K562 (cell line): ENCODE results near the gene HSD17B1. TPM values are rescaled to one million over a fixed set of nuclear protein-coding genes. Genes with fewer than 3 reads are reported as not detected.

Experiments
- BRD9 ChIP-seq: fragments of 450-650 bp; IDR thresholded peaks from 2 replicates; pipeline ENCODE4 v1.6.1; 2018; ENCODE audit warnings: low read depth; ENCODE audit not compliant: partially characterized antibody
- MEIS2 ChIP-seq: fragments of 450-650 bp; IDR thresholded peaks from 2 replicates; pipeline ENCODE4 v1.6.1; 2014; ENCODE audit warnings: mild to moderate bottlenecking; ENCODE audit not compliant: partially characterized antibody
- MTA3 ChIP-seq: fragments of 450-650 bp; formaldehyde crosslinking; IDR thresholded peaks from 2 replicates; pipeline ENCODE4 v1.6.1; 2017; ENCODE audit warnings: mild to moderate bottlenecking, borderline replicate concordance
- polyA plus RNA-seq, 8 experiments: library from polyadenylated mRNA; depleted of rRNA in 4 of 8; stranded (reverse) in 5 of 8; unstranded in 3 of 8; fragments of >200 nt; fragmentation: Nextera tagmentation in 2 of 8; fragmentation: Illumina TruSeq in 1 of 8; extraction: Ambion mirVana in 2 of 8; extraction: Trizol in 1 of 8; gene quantifications; 2 replicates each; pipeline versions ENCODE4 v1.2.1 to v1.2.3, GENCODE V29; 2011 to 2014; ENCODE audit warnings: inconsistent platforms in 1 of 8, missing spikeins in 1 of 8
- total RNA-seq, 7 experiments: library from RNA; depleted of rRNA in 6 of 7; stranded (reverse); fragments of >200 nt in 6 of 7; fragmentation: Illumina TruSeq in 2 of 7; extraction: Trizol in 2 of 7; gene quantifications; 2 replicates each; pipeline versions ENCODE4 v1.2.1 to v1.2.3, GENCODE V29; 2011 to 2021; ENCODE audit warnings: low replicate concordance in 1 of 7
- TF ChIP-seq, protein P1 (sequence below): fragments of 450-650 bp; IDR thresholded peaks from 2 replicates; pipeline ENCODE4 v1.6.1; 2018; ENCODE audit not compliant: partially characterized antibody
- TF ChIP-seq, protein P2 (sequence below): fragments of 450-650 bp; IDR thresholded peaks from 2 replicates; pipeline ENCODE4 v1.6.1; 2016; ENCODE audit warnings: mild to moderate bottlenecking, moderate library complexity
- TF ChIP-seq, protein P3 (sequence below): sonication (generic); formaldehyde crosslinking; IDR thresholded peaks from 2 replicates; pipeline ENCODE4 v1.8.0; 2023; ENCODE audit warnings: mild to moderate bottlenecking, missing genetic modification reagents

The HSD17B1 gene
- total and polyA plus RNA-seq, 9 of the 15 experiments (the other 6 are each of a cell fraction or from before 2014, with no cell fraction given) = 0.55 to 21.1 (median 3.6) TPM

DNA sequence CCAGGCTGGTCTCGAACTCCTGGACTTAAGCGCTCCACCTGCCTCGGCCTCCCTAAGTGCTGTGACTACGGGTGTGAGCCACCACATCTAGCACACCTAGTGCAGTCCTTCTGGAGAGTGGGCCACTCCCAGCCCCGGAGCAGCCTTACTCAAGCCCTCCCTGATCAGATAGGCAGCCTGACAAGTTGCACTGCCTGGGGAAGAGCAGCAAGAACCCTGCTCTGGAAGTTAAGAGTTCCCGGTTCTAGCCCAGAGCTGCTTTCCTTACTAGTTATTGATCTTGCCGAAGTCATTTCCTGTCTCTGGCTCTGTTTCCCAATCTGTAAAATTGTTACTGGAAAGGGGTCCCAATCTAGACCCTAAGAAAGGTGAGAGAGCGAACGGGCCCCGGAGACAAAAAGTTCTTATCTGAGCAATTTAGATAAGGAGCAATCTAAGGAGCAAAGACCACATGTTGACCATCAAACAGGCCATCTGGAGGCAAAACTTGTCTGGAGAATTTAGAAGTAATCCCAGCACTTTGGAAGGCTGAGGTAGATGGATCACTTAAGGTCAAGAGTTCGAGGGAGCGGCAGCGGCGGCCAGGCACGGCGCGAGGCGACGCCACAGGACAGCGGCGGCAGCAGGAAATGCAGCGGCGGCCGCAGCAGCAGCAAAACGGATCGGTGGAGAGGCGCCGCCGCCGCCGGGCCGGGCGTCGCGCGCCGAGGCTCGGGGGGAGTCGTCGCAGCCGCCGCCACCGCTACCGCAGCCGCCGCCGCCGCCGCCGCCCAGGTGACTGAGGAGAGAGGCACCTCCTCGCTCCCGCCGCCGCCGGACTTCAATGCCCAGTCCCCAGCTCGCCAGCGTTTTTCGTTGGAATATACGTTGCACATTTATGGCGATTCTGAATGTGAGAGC, 21.0 kb upstream of the HSD17B1 start (continued):
- TF ChIP-seq, protein P1, sequence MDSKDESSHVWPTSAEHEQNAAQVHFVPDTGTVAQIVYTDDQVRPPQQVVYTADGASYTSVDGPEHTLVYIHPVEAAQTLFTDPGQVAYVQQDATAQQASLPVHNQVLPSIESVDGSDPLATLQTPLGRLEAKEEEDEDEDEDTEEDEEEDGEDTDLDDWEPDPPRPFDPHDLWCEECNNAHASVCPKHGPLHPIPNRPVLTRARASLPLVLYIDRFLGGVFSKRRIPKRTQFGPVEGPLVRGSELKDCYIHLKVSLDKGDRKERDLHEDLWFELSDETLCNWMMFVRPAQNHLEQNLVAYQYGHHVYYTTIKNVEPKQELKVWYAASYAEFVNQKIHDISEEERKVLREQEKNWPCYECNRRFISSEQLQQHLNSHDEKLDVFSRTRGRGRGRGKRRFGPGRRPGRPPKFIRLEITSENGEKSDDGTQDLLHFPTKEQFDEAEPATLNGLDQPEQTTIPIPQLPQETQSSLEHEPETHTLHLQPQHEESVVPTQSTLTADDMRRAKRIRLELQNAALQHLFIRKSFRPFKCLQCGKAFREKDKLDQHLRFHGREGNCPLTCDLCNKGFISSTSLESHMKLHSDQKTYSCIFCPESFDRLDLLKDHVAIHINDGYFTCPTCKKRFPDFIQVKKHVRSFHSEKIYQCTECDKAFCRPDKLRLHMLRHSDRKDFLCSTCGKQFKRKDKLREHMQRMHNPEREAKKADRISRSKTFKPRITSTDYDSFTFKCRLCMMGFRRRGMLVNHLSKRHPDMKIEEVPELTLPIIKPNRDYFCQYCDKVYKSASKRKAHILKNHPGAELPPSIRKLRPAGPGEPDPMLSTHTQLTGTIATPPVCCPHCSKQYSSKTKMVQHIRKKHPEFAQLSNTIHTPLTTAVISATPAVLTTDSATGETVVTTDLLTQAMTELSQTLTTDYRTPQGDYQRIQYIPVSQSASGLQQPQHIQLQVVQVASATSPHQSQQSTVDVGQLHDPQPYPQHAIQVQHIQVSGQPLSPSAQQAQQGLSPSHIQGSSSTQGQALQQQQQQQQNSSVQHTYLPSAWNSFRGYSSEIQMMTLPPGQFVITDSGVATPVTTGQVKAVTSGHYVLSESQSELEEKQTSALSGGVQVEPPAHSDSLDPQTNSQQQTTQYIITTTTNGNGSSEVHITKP = no peak
- peak; percentile 51; the same call in 1 of the 2 replicates for TF ChIP-seq MTA3
- peak; percentile 87 for TF ChIP-seq MEIS2
- TF ChIP-seq, protein P2, sequence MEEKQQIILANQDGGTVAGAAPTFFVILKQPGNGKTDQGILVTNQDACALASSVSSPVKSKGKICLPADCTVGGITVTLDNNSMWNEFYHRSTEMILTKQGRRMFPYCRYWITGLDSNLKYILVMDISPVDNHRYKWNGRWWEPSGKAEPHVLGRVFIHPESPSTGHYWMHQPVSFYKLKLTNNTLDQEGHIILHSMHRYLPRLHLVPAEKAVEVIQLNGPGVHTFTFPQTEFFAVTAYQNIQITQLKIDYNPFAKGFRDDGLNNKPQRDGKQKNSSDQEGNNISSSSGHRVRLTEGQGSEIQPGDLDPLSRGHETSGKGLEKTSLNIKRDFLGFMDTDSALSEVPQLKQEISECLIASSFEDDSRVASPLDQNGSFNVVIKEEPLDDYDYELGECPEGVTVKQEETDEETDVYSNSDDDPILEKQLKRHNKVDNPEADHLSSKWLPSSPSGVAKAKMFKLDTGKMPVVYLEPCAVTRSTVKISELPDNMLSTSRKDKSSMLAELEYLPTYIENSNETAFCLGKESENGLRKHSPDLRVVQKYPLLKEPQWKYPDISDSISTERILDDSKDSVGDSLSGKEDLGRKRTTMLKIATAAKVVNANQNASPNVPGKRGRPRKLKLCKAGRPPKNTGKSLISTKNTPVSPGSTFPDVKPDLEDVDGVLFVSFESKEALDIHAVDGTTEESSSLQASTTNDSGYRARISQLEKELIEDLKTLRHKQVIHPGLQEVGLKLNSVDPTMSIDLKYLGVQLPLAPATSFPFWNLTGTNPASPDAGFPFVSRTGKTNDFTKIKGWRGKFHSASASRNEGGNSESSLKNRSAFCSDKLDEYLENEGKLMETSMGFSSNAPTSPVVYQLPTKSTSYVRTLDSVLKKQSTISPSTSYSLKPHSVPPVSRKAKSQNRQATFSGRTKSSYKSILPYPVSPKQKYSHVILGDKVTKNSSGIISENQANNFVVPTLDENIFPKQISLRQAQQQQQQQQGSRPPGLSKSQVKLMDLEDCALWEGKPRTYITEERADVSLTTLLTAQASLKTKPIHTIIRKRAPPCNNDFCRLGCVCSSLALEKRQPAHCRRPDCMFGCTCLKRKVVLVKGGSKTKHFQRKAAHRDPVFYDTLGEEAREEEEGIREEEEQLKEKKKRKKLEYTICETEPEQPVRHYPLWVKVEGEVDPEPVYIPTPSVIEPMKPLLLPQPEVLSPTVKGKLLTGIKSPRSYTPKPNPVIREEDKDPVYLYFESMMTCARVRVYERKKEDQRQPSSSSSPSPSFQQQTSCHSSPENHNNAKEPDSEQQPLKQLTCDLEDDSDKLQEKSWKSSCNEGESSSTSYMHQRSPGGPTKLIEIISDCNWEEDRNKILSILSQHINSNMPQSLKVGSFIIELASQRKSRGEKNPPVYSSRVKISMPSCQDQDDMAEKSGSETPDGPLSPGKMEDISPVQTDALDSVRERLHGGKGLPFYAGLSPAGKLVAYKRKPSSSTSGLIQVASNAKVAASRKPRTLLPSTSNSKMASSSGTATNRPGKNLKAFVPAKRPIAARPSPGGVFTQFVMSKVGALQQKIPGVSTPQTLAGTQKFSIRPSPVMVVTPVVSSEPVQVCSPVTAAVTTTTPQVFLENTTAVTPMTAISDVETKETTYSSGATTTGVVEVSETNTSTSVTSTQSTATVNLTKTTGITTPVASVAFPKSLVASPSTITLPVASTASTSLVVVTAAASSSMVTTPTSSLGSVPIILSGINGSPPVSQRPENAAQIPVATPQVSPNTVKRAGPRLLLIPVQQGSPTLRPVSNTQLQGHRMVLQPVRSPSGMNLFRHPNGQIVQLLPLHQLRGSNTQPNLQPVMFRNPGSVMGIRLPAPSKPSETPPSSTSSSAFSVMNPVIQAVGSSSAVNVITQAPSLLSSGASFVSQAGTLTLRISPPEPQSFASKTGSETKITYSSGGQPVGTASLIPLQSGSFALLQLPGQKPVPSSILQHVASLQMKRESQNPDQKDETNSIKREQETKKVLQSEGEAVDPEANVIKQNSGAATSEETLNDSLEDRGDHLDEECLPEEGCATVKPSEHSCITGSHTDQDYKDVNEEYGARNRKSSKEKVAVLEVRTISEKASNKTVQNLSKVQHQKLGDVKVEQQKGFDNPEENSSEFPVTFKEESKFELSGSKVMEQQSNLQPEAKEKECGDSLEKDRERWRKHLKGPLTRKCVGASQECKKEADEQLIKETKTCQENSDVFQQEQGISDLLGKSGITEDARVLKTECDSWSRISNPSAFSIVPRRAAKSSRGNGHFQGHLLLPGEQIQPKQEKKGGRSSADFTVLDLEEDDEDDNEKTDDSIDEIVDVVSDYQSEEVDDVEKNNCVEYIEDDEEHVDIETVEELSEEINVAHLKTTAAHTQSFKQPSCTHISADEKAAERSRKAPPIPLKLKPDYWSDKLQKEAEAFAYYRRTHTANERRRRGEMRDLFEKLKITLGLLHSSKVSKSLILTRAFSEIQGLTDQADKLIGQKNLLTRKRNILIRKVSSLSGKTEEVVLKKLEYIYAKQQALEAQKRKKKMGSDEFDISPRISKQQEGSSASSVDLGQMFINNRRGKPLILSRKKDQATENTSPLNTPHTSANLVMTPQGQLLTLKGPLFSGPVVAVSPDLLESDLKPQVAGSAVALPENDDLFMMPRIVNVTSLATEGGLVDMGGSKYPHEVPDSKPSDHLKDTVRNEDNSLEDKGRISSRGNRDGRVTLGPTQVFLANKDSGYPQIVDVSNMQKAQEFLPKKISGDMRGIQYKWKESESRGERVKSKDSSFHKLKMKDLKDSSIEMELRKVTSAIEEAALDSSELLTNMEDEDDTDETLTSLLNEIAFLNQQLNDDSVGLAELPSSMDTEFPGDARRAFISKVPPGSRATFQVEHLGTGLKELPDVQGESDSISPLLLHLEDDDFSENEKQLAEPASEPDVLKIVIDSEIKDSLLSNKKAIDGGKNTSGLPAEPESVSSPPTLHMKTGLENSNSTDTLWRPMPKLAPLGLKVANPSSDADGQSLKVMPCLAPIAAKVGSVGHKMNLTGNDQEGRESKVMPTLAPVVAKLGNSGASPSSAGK = peak; percentile 48; the same call in 1 of the 2 replicates
- TF ChIP-seq BRD9 = no peak
- TF ChIP-seq, protein P3, sequence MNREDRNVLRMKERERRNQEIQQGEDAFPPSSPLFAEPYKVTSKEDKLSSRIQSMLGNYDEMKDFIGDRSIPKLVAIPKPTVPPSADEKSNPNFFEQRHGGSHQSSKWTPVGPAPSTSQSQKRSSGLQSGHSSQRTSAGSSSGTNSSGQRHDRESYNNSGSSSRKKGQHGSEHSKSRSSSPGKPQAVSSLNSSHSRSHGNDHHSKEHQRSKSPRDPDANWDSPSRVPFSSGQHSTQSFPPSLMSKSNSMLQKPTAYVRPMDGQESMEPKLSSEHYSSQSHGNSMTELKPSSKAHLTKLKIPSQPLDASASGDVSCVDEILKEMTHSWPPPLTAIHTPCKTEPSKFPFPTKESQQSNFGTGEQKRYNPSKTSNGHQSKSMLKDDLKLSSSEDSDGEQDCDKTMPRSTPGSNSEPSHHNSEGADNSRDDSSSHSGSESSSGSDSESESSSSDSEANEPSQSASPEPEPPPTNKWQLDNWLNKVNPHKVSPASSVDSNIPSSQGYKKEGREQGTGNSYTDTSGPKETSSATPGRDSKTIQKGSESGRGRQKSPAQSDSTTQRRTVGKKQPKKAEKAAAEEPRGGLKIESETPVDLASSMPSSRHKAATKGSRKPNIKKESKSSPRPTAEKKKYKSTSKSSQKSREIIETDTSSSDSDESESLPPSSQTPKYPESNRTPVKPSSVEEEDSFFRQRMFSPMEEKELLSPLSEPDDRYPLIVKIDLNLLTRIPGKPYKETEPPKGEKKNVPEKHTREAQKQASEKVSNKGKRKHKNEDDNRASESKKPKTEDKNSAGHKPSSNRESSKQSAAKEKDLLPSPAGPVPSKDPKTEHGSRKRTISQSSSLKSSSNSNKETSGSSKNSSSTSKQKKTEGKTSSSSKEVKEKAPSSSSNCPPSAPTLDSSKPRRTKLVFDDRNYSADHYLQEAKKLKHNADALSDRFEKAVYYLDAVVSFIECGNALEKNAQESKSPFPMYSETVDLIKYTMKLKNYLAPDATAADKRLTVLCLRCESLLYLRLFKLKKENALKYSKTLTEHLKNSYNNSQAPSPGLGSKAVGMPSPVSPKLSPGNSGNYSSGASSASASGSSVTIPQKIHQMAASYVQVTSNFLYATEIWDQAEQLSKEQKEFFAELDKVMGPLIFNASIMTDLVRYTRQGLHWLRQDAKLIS (CRISPR knock-in tag) = no peak
